HG03342 (cell line): ENCODE measurements around the gene SLC30A1.
"Not testable (repeated sequence)": the region's sequence is repeated elsewhere in the genome, so short reads cannot be mapped to it uniquely, and the experiment has no call there.

Experiments used
- ATAC-seq: cut with Tn5 transposase; IDR thresholded peaks from one replicate; pipeline ENCODE4 v1.9.1; 2021; ENCODE audit warnings: mild to moderate bottlenecking, moderate library complexity; ENCODE audit not compliant: unreplicated experiment

SLC30A1 gene

GRCh38 chr1:211578640-211579439 is at the start of gene SLC30A1:
Gene SLC30A1 (minus strand): TSS chr1:211579161. CDS start chr1:211578612, 549 bp downstream.
- ATAC-seq: peak; percentile 80

GRCh38 chr1:211628417-211628816 is 49.5 kb upstream of the SLC30A1 start:
- no peak for ATAC-seq

GRCh38 chr1:211627259-211627658 is 48.3 kb upstream of the SLC30A1 start:
- ATAC-seq: no peak

- ATAC-seq: not testable (repeated sequence)
These were observed 46.9 kb upstream of the SLC30A1 start for GRCh38 chr1:211625866-211626265.

GRCh38 chr1:211625040-211625439 is 46.1 kb upstream of the SLC30A1 start:
- ATAC-seq: no peak

GRCh38 chr1:211623515-211623914 is 44.6 kb upstream of the SLC30A1 start:
- ATAC-seq: no peak

- no peak for ATAC-seq
These were observed 42.7 kb upstream of the SLC30A1 start for GRCh38 chr1:211621447-211622198.

GRCh38 chr1:211620097-211620496 is 41.1 kb upstream of the SLC30A1 start:
- ATAC-seq: no peak

GRCh38 chr1:211619033-211619996 is 40.4 kb upstream of the SLC30A1 start:
- no peak for ATAC-seq

GRCh38 chr1:211616965-211617297 is 38.0 kb upstream of the SLC30A1 start:
- ATAC-seq: no peak

- ATAC-seq: no peak
These were observed 37.4 kb upstream of the SLC30A1 start for GRCh38 chr1:211616231-211616964.

- no peak for ATAC-seq
These were observed 35.7 kb upstream of the SLC30A1 start for GRCh38 chr1:211614615-211615014.

GRCh38 chr1:211613951-211614350 is 35.0 kb upstream of the SLC30A1 start:
- ATAC-seq: no peak

- no peak for ATAC-seq
These were observed 34.4 kb upstream of the SLC30A1 start for GRCh38 chr1:211613108-211613947.

GRCh38 chr1:211612786-211613107 is 33.8 kb upstream of the SLC30A1 start:
- no peak for ATAC-seq

GRCh38 chr1:211611818-211612217 is 32.9 kb upstream of the SLC30A1 start:
- no peak for ATAC-seq

- ATAC-seq: no peak
These were observed 32.0 kb upstream of the SLC30A1 start for GRCh38 chr1:211610779-211611556.

- ATAC-seq: no peak
These were observed 30.4 kb upstream of the SLC30A1 start for GRCh38 chr1:211609120-211610024.
